GM19395 (cell line): ENCODE measurements around the gene CFAP74.
"Not testable (repeated sequence)": the region's sequence is repeated elsewhere in the genome, so short reads cannot be mapped to it uniquely, and the experiment has no call there.

Source experiments
- ATAC-seq: cut with Tn5 transposase; IDR thresholded peaks from one replicate; pipeline ENCODE4 v1.9.1; 2021; ENCODE audit warnings: mild to moderate bottlenecking, moderate library complexity; ENCODE audit not compliant: unreplicated experiment

CFAP74 gene

DNA sequence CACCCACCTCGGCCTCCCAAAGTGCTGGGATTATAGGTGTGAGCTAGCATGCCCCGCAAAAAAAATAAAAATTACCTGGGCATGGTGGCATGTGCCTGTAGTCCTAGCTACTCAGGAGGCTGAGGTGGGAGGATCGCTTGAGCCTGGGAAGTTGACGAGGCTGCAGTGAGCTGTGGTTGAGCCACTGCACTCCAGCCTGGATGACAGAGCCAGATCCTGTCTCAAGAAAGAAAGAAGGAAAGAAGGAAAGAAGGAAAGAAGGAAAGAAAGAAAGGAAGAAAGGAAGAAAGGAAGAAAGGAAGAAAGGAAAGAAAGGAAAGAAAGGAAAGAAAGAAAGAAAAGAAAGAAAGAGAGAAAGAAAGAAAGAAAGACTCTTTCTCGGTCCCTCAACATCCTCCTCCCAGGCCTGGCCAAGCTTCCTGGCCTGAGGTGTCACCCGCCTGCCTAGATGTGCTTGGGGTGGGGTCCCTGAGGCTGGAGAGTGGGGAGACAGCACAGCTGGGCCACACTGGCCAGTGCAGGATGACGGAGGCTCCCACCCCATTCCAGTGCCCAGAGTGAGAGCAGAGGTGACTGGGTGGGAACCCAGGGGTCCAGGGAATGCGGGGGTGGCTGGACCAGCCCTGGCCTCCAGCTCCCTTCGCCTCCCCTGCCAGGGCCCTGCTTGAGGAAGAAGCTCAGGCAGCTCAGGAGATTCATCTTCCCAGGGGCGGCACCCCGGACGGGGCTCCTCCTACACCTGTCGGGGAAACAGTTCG lies 102.5 kb downstream of the CFAP74 start:
- no peak for ATAC-seq

DNA sequence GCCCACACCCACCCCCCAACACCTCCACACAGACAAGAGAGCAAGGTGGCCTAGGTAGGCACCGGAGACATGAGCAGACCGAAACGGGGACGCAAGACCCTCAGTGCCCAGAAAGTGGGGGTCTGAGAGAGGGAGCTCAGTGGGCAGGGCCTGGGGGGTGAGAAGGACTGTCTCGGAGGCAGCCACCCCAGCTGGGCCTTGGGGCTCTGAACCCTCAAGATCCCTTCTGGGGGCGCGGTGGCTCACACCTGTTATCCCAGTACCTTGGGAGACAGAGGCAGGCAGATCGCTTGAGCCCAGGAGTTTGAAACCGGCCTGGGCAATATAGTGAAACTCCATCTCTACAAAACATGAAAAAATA lies 103.6 kb downstream of the CFAP74 start:
- no peak for ATAC-seq

DNA sequence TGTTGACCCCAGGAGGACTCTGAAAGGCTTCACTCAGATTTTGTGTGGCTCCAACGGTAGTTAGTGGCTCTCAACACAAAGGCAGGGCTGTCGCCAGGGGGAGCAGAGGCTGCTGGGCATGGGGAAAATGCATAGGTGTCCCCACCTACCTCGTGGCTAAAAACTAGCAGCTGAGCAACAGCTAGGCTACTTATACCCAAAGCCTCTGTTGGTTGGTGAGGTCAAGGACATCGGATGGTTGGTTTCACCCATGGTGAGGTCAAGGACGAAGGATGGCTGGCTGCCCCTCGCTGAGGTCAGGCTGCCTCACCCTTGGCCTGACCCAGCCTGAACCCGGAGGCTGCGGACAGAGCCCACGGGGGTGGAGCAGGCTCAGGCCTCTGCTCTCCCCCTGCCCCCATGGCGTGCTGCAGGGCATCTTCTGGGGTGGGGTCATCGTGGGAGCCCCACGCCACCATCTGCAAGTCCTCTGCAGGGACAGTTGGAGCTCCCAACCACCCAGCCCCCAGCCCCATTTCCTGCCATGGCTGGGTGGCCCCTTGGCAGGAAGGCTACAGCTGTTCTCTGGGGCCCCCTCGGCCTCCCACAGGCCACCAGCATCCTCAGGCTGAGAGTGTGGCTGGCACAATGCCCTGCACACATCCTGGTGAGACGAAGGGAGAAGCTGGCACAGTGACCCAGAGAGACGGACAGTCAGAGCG lies 104.2 kb downstream of the CFAP74 start:
- no peak for ATAC-seq

DNA sequence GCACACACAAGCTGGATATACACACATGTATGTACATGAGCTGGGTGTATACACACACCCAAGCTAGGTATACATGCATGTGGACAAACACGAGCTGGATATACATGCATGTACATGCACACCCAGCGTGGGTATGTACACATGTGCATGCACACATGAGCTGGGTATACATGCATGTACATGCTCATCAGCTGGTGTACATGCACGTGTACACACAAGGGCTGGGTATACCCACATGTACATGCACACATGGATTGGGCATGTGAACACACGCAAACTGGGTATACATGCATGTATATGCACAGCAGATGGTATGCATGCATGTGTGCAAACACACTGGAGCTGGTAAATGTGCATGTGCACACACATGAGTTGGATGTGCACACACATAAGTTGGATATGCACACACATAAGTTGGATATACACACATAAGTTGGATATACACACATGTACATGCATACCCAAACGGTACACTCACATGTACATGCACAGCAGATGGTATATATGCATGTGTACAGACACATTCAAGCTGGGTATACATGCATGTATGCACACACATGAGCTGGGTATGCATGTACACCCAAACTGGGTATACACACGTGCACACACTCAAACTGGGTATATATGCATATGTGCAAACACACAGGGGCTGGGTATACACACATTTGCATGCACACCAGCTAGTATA lies 105.2 kb downstream of the CFAP74 start:
- ATAC-seq = no peak

DNA sequence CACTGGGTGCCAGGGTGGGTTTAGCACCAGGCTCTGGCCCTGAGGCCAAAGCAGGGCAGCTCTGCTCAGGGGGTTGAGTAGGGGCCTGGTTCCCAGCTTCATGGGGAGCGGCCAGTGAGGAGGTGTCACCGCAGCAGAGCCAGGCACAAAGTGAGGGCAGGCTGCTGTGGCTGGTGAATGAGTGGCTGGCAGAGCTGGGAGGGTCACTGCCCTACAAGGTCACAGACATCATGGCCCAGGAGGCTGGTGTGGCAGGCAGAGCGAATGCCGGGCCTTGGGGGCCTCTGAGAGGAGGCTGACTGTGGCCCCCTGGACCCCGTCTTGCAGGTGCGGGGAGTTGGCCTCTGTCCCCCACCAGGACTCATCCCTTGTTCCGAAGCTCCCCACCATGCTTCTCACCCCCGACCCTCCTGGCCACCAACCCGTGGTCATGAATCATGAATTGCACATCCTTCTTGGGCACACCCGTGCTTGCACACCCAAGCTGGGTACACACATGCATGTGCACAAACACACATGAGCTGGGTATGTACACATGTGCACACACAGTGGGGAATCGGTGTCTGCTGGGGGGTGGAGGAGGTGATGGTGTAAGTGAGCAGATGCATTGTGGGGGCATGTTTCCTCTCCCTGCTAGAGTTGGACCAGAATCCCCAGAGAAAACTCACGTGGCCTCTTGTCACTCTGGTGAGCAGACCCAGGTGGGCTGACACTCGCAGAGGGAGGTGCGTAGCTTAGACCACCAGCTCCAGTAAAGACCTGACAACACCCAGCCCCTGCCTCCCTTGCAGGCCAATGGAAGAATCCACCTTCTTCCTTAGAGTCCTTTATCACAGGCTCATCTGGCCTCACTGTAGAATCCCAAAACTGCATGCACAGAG lies 107.9 kb downstream of the CFAP74 start:
- ATAC-seq = no peak

DNA sequence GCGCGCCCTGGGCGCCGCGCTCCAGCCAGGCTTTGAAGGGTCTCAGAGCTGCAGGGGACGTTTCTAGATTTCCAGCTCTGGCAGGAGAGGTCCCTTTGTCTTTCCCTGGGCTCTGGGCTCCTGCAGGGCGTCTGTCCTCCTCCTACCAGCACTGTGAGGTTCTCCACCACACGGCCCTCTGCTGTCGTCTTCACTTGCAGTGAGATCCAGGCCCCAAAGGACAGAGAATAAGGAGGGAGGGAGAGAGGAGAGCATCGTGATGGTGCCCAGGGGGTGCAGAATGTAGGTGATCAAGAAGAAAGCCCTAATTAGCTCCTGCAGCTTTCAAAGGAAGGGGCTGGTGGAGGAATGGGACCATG lies 108.5 kb downstream of the CFAP74 start:
- ATAC-seq = no peak

DNA sequence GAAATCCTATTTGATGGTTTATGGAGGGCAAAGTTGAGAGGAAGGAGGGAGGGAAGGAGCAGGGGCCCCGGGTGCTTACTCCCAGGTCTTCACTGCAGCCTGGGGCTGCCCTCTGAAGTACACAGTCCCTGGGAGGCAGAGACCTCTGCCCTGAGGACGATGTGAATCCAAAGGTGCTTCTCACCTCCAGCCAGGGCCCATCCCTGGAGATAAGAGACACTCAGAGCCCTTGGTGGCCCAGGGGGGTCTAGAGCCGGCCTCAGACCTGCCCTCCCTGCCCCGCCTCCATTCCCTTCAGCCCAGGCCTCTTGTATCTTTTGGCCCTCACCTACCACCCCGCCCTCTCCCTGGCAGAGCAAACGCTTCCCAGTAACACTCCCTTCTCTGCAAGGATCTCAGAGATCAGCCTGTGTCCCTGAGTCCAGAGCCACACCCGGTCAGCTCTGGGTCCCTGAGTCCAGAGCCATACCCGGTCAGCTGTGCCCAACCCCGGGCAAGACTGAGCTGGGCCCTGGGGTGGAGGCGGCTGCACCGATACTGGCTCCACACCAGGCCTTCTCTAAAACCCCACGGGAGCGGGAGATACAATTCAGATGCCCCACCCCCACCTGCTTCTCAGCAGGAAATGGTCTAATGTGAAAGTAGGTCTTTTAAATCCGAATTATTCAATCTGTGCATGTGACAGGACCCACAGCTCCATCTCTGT lies 109.1 kb downstream of the CFAP74 start:
- no peak for ATAC-seq

DNA sequence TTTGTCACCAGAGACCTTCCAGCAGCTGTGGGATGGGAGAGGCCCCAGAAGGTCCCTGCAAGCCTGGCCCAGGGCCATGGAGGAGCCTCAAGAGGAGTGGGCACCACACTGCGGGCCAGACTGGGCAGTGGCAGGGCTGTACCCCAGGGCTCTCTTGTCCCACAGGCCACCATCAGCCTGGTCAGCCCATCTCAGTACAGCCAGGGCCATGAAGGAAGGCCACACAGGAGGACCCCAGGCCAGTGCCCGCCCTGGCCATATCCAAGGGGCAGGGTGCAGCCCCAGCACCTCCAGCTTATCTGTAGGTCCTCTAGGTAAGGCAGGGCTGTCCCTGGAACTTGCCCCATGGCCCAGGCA lies 109.6 kb downstream of the CFAP74 start:
- ATAC-seq = no peak

DNA sequence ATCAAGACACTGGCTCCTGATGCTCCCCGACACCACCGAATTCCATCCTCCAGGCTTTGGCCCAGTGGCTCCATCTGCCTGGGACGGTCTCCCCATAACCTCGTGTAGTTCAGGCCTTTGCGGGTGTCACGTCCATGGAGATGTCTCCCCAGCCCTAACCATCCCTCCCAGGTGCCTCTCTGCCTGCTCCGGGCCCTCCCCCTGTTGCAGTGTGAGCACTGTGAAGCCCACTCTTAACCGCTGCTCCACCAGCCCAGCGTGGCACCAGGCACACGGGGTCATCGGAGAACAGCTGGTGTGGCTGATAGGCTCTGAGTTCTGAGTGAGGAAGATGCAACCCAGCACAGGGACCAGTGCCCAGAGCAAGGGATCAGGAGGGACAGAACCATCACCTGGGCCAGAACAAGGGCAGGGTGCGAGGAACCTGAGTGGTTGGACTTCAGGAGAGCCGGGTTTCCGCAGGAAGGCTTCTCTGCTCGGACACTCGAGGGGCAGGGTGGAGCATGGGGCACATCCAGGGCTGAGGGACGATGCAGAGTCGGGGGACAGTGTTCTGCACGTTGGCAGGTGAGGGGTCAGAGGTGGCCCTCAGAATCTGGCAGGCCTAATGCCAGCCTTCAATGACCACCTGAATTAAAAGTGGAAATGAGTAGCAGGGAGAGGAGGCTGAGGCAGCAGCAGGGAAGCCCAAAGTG lies 110.1 kb downstream of the CFAP74 start:
- no peak for ATAC-seq

DNA sequence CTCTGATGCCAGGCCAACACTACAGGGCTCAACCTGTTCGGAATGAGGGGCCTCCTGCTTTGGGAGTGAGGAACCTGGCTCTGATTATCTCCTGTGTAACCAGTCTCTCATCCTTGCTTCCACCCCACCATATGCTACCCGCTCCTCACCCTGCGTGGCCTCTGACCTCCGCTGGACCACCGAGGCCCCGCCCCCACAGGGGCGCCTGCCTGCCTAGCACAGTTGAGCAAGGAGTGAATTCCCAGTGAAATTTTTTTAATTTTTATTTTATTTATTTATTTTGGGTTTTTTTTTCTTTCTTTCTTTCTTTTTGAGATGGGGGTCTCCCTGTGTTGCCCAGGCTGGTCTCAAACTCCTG lies 110.8 kb downstream of the CFAP74 start:
- ATAC-seq = no peak

DNA sequence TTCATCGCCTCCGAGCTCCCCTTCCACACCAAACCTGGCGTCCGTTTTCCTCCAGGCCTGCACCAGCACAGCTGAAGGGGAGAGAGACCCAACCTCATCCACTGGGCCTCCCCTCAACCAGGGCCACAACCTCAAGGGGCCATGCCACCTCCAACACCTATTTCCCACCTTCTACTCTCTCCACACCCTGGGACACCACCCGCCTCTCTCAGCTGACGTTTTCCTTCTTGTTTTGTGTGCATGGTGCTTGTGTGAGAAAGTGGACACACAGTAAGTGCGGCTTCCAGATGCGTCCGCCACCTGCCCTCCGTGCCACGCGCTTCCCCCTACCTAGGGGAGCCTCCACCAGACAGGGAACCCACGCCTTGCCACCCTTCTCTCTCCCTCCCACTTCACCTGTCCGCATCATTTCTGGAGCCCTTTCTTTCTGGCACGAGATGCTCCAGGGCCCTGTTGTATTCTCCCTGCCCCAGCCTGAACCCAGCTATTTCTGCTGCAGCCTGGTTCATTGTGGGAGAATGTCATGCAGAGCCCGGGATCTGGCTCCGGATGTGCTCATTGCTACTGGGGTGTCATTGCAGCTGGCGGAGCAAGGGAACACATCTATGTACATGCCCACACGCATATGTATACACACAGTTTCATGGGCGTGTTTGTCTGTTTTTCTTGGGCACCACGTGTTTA lies 111.4 kb downstream of the CFAP74 start:
- ATAC-seq = no peak

DNA sequence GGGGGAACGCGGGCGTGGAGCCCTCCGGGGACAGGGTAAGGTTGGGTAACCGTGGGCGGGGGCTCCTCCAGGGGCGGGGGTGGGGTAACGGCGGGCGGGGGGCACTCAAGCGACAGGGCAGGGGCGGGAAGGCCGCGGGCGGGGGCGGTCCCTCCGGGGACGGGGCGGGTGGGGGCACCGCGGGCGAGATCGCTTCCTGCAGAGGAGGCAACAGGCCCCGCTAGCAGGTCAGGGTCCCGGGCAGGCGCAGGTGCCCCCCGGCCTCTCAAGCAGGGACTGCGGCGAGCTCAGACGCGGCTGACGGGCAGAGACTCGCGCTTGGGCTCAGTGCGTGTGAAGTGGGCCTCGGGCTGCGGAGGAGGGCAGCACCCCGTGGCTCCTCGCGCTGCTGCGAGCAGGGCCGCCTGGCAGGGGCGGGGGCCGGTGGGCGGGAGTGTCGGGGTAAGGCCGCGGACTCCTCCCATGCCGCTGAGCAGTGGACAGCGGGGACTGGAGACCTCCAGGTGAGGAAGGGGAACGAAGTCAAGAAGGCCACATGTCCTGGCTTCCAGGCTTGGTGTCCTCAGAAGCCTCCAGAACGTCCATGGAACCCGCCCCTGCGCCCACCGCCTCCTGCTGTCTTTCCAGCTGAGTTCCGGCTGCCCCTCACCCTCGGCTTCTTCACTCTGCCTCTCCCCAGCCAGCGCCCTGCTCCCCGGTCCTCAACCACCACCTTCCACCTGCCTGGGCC lies 112.1 kb downstream of the CFAP74 start:
- ATAC-seq = peak; percentile 23

DNA sequence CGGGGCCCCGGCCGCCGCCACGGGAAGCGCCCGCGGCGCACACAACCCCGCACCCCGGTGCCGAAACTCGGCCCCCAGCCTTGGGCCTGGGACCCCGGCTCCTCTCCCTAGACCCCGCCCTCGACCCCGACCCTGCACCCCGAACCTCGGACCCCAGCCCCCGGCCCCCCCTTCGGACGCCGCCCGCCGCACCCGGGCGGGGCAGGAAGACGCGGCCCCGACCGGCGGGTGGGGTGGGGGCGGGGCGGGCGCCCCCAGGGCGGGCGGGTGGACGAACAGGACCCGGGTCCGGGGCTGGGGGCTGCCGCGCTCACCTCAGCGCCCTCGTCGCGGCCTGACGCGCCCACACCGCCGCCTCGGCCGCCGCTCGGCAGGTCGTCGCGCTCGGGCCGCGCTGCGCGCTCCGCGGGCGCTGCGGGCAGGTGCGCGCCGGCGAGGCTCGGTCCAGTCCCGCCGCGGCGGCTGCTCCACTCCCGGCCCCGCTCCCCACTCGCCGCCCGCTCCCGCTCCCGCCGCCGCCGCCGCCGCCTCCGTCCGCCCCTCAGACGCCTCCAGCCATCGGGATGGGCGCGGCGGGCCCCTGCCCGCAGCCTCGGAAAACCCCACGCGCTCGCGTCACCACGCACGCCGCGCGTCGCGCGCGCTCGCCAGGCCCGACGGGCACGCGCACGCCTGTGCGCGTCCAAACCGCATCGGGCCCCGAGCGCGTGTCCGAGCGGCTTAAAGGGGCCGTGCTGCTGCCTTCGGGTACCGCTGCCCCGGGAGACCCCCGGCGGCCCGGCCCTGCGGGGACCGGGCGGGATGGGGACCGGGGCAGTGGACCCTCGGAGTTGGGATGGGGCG lies 112.9 kb downstream of the CFAP74 start, which contains the start of gene GNB1:
Gene GNB1 (minus strand): TSS at position 582 of the 843 bp plus-strand sequence. CDS start 65,634 bp downstream, outside the sequence.
- peak; percentile 65 for ATAC-seq

DNA sequence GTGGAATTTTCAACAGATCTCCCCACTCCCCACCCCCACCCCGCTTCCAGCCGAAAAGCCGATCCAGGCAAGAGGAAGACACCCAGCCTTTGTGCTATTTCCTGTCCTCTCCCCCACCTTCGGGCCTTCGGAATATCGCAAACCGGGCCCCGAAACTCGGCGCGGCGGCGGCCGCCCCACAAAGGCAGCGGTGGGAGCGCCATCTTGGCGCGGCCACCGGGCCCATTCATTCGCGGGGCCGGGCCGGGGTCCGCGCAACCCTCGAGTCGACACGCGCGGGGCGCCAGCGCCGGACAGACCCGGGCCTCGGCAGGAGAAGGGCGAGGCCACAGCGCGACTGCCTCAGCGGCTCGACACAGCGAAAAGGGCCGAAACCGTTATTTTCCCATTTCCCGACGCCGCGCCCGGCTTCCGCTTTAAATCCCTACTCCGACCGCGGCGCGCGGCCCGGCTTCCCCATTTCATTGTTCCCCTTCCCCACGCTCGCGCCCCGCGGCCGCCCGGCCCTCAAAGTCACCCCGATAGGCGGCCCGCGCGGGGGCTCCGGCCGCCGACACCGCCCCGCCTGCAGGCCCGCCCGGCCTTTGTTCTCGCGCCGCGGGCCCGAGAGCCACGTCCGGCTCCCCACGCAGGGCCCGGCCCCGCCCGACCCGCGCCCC lies 113.6 kb downstream of the CFAP74 start:
- ATAC-seq = peak; percentile 40

DNA sequence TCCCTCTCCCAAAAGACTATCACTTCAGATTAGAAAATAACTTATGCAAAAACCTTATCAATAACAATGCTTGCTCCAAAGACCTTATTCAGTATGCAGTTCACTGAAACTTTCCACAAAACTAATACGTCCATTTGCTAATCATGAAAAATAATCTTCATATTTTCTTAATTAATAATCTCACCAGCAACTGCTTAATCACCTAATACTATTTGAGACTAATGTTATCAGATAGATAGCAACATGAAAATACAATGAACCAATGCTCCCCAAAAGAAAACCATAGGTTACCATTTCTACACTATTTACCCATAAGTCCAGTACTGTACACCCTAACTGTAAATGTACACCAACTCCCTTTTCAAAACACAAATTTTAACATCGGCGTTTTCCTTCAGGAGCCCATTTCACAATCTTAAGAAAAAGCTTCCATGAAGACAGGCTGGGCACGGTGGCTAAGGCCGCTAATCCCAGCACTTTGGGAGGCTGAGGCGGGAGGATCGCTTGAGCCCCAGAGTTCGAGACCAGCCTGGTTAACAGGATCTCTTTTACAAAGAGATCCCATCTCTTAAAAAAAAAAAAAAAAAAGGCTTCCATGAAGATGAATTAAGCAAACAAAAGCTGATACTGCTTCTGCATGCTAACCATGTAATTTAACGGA lies 114.4 kb downstream of the CFAP74 start:
- no peak for ATAC-seq

DNA sequence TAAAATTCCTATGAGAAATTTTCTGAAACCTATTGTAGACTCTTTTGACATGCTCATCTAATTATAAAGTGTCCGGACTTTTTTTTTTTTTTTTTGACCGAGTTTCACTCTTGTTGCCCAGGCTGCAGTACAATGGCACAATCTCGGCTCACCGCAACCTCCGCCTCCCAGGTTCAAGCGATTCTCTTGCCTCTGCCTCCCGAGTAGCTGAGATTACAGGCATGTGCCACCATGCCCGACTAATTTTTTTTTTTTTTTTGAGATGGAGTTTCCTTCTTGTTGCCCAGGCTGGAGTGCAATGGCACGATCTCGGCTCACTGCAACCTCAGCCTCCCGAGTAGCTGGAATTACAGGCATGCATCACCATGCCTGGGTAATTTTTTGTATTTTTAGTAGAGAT lies 119.7 kb downstream of the CFAP74 start:
- ATAC-seq = not testable (repeated sequence)
